ENCODE results near the gene ANKRD29. TPM values are rescaled to one million over a fixed set of nuclear protein-coding genes. Genes with fewer than 3 reads are reported as not detected.

Gene ANKRD29
- total RNA-seq, 1 donor from 2014 or later = 14.0 TPM

DNA sequence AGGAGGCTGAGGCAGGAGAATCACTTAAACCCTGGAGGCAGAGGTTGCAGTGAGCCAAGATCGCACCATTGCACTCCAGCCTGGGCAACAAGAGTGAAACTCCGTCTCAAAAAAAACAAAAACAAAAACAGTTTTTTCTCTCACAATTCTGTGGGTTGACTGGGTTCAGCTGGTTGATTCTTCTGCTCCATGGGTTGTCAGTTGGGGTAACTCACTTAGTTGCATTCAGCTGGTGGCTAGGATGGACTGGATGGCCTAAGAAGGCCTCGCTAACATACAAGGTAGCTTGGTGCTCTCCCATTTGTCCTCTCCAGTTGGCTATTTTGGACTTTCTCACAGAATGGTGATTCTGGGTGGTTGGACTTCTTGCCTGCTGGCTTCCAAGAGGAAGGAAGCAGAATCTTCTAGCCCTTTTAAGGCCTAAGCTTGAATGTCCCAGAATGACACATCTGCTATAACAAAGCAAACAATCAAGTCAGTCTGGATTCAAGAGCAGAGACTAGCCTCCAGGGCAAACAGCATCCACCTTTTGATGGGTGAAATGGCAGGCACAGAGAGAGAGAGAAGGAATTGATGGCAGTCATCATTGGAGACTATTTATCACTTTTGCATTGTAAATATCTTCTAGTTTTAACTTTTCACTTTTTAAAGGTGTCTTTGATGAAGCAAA is 44.4 kb upstream of the ANKRD29 start:
- no peaks in the 10 kb centered on the region for H3K27me3 ChIP-seq (ENCODE audit: control insufficient read depth, insufficient read depth, low read length)
- no peaks in the 10 kb centered on the region for H3K36me3 ChIP-seq (ENCODE audit: control insufficient read depth, insufficient read depth, low read length)
- TF ChIP-seq, protein P1, sequence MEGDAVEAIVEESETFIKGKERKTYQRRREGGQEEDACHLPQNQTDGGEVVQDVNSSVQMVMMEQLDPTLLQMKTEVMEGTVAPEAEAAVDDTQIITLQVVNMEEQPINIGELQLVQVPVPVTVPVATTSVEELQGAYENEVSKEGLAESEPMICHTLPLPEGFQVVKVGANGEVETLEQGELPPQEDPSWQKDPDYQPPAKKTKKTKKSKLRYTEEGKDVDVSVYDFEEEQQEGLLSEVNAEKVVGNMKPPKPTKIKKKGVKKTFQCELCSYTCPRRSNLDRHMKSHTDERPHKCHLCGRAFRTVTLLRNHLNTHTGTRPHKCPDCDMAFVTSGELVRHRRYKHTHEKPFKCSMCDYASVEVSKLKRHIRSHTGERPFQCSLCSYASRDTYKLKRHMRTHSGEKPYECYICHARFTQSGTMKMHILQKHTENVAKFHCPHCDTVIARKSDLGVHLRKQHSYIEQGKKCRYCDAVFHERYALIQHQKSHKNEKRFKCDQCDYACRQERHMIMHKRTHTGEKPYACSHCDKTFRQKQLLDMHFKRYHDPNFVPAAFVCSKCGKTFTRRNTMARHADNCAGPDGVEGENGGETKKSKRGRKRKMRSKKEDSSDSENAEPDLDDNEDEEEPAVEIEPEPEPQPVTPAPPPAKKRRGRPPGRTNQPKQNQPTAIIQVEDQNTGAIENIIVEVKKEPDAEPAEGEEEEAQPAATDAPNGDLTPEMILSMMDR (IDR thresholded peaks at IDR 0.05; ENCODE audit: insufficient read depth, low read length, severe bottlenecking) = no peak
- DNase-seq (ENCODE audit: low read depth) = peak; percentile 65
- no peak for FAIRE-seq
- no peak overlapping the region for H3K4me3 ChIP-seq (ENCODE audit: low read depth, low read length)

- TF ChIP-seq, protein P1 (IDR thresholded peaks at IDR 0.05; ENCODE audit: insufficient read depth, low read length, severe bottlenecking) = no peak
- FAIRE-seq = no peak
- Histone ChIP-seq H3K4me3 (ENCODE audit: low read depth, low read length) (no peak overlapping the region), H3K36me3 (ENCODE audit: control insufficient read depth, insufficient read depth, low read length) (no peaks in the 10 kb centered on the region), H3K27me3 (ENCODE audit: control insufficient read depth, insufficient read depth, low read length) (no peaks in the 10 kb centered on the region)
- DNase-seq (ENCODE audit: low read depth) = no peak
Measured at GRCh38 chr18:23704806-23705205, 42.1 kb upstream of the ANKRD29 start.

- DNase-seq (ENCODE audit: low read depth) = no peak
- Histone ChIP-seq H3K4me3 (ENCODE audit: low read depth, low read length) (no peak overlapping the region), H3K36me3 (ENCODE audit: control insufficient read depth, insufficient read depth, low read length) (no peaks in the 10 kb centered on the region), H3K27me3 (ENCODE audit: control insufficient read depth, insufficient read depth, low read length) (no peaks in the 10 kb centered on the region)
- TF ChIP-seq, protein P1 (IDR thresholded peaks at IDR 0.05; ENCODE audit: insufficient read depth, low read length, severe bottlenecking) = no peak
- no peak for FAIRE-seq
Measured at GRCh38 chr18:23703987-23704384, 41.3 kb upstream of the ANKRD29 start.

- TF ChIP-seq, protein P1 (IDR thresholded peaks at IDR 0.05; ENCODE audit: insufficient read depth, low read length, severe bottlenecking) = peak; percentile 53
- FAIRE-seq (no peak), DNase-seq (ENCODE audit: low read depth) (peak; percentile 76)
- no peak overlapping the region for H3K4me3 ChIP-seq (ENCODE audit: low read depth, low read length)
- no peaks in the 10 kb centered on the region for H3K27me3 ChIP-seq (ENCODE audit: control insufficient read depth, insufficient read depth, low read length)
- H3K36me3 ChIP-seq (ENCODE audit: control insufficient read depth, insufficient read depth, low read length) = no peaks in the 10 kb centered on the region
Measured at GRCh38 chr18:23703057-23703986, 40.6 kb upstream of the ANKRD29 start.

- no peak for DNase-seq (ENCODE audit: low read depth)
- FAIRE-seq = no peak
- Histone ChIP-seq H3K4me3 (ENCODE audit: low read depth, low read length) (no peak overlapping the region), H3K36me3 (ENCODE audit: control insufficient read depth, insufficient read depth, low read length) (no peaks in the 10 kb centered on the region), H3K27me3 (ENCODE audit: control insufficient read depth, insufficient read depth, low read length) (no peaks in the 10 kb centered on the region)
- TF ChIP-seq, protein P1 (IDR thresholded peaks at IDR 0.05; ENCODE audit: insufficient read depth, low read length, severe bottlenecking) = no peak
Measured at GRCh38 chr18:23702606-23703005, 39.9 kb upstream of the ANKRD29 start.
